GM03348 (cell line): ENCODE data around the gene LAMTOR1.
"Not testable (repeated sequence)": the region's sequence is repeated elsewhere in the genome, so short reads cannot be mapped to it uniquely, and the experiment has no call there.

Experiments
- DNase-seq: peaks from one replicate; pipeline ENCODE4 v3.0.0; 2012; ENCODE audit warnings: low spot score

Gene LAMTOR1

DNA sequence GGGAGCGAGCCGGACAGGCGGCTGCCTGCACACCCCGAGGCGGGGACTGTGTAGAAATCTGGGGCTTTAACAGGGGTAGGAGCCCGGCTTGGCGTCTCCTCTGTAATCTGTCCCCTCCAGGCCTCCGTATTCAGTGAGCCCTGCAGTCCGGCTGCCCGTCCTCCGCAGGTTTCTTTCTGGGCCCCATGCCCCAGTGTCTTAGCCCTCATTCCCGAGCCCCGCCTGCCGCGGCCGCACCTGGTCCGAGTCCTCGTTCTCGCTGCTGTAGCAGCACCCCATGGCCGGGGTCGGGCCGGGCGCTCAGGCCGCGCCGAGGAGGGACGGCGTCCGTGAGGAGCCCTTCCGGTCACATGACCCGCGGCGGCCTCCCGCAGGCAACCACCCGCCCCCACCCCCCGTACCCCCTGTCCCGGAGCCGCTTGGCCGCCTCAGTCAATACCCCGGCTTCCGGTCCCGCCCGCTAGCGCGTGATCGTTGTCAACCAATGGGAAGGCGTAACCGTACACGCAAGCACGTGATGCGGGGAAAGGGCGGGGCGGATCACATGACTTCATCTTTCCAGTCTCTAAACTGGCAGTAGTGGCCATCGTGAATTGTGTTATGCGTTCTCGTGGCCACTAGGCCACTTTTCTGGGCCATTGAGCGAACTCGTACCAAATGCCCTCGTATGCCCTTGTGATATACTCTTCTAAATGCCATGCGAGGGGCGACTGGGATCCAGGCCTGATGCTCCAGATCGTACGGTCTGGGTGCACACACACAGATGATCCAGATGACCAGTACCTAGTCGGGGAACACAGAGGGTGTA lies at the start of gene LAMTOR1:
Gene LAMTOR1 (minus strand): TSS at position 352 of the 808 bp plus-strand sequence. CDS start 73 bp downstream, at position 279.
- DNase-seq, result peak; percentile 98

DNA sequence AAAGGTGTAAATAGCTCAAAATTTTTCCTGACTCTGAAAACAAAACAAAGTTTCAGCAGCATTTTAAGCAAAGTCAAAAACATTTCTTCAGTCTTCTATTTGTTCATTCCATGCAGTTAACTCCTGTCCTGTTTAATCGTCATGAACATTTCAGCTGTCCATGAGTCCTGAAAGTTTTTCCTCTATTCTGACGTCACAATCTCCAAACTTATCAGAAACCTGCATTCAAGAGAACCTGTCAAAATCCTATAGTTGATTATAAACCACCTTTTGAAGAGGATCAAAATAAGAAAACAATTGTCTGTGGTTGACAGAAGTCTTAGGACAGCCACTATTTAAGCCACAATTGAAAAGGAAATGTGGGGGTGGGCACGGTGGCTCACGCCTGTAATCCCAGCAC lies 47.8 kb upstream of the LAMTOR1 start:
- no peak for DNase-seq

DNA sequence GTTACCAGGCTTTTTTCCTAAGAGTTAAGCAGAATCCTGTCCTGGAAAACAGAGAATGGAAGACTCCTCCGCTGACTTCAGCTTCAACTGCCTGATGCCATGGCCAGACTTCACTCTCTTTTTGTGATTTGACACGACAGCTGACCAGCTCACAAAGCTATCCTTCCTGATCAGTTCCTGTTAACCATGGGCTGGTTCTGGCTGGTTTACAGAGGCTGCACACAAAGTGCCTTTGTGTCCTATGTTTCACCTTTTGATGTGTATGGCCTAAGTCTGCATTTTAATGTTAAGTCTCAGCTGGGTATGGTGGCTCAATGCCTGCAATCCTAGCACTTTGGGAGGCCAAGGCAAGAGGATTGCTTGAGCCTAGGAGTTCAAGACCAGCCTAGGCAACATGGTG lies 43.5 kb upstream of the LAMTOR1 start:
- DNase-seq, result no peak

DNA sequence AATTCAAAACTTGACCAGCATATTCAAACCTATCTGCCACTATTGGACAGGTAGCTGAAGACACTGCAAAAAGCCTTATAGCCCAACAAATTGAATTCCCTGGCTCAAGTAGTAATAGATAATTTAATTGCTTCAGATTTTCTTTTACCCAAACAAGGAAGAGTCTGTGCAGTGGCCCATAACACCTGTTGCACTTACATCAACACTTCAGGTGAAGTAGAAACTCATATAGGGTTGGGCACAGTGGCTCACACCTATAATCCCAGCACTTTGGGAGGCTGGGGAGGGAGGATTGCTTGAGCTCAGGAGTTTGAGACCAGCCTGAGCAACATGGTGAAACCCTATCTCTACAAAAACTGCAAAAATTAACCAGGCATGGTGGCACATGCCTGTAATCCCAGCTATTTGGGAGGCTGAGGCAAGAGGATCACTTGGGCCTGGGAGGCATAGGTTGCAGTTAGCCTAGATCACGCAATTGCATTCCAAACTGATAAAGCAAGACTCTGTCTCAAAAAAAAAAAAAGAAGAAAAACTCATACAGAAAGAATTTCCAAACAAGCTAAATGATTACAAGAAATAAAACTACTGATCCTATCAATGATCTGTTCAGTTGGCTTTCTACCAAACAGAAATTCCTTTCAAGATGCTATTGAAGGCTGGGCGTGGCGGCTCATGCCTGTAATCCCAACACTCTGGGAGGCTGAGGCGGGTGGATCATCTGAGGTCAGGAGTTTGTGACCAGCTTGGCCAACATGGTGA lies 41.9 kb upstream of the LAMTOR1 start:
- DNase-seq, result peak; percentile 63

DNA sequence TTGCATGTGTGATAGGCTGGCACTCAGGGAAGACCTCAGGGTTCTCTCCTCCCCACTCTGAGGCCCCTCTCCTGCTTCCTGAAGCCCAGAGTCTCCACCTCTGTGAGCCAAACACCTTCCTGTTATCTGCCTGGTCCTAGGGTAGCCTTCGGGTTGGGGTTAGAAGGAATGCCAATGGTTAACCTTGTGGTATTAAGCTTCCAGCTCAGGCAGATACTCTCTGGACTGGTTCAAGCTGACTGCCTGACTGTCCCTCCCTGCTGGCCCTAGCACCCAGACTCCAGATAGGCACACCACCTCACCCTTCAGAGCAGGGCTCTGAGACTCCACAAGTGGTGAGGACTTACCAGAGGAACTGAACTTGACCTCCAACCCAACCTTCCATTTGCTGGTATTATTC lies 39.4 kb upstream of the LAMTOR1 start:
- DNase-seq, result not testable (repeated sequence)

DNA sequence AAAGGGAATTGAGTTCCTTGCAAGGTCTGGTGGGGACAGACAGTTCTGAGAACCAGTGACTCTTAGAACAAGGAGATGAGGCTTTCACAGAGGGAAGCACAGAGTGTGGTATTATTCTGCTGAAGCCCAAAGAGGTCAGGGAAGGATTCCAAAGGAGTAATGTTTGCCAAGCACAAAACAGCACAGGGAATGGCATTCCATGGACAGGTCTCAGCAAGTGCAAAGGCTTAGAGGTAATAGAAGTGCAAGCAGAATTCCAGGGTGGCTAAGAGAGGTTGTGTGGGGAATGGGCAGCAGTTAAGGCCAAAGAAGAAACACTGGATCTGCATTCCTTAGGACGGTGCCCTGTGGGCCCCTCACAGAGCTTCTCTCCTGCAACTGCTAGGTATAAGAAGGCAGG lies 39.0 kb upstream of the LAMTOR1 start:
- DNase-seq, result peak; percentile 9

DNA sequence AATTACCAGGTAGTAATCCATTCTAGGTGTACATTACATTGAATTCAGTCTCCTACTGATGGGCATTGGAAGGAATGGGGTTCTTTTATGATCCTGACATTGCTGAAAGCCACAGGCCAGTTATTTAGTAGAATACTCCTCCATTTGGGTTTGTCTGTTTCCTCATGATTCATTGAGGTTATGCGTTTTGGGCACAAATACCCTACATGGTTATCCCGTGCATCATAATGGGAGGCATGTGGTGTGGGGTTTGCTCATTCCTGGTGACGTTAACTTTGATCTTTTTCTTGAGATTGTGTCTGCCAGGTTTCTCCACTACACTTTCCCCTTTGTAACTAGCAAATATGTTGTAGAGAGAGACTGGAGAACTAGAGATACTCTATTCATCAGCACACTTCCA lies 38.0 kb upstream of the LAMTOR1 start:
- peak; percentile 83 for DNase-seq

DNA sequence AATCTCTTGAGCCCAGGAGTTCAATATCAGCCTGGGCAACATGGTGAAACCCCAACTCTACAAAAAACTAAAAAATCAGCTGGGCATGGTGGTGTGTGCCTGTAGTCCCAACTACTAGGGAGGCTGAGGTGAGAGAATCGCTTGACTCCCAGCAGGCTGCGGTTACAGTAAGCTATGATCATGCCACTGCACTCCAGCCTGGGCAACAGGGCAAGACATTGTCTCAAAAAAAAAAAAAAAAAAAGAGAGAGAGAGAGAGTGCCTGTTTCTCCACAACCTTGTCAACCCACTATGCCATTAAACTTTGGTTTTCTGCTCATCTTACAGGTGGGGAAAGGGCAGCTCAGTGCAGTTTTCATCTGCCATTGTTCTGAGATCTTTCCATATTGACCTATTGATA lies 37.6 kb upstream of the LAMTOR1 start:
- DNase-seq, result no peak

DNA sequence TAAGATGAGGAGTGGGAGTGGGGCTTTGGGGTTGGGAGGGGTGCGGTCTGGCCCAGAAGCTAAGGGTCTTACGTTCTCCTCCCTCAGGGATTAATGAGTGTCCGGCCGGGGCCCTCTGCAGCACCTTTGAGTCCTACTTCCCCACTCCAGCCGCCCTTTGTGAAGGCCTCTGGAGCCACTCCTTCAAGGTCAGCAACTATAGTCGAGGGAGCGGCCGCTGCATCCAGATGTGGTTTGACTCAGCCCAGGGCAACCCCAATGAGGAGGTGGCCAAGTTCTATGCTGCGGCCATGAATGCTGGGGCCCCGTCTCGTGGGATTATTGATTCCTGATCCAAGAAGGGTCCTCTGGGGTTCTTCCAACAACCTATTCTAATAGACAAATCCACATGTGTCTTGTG lies 36.4 kb upstream of the LAMTOR1 start:
- no peak for DNase-seq

DNA sequence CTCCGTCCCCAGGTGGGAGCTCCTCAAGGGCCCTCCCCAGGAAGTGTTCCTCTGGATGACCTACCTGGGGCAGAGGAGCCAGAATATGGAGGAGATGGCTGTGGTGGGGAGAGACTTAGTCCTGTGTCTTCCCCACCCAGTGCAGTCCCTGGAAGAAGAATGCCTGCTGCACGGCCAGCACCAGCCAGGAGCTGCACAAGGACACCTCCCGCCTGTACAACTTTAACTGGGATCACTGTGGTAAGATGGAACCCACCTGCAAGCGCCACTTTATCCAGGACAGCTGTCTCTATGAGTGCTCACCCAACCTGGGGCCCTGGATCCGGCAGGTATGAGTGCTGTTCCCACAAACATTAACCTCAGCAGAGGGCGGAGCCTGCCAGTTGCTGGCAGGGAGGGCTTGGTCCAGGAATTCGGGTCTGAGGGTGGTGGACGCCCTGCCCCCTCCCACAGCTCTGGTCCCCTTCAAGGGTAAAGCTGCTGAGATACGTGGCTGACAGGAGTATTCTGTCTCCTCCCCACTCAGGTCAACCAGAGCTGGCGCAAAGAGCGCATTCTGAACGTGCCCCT lies 35.8 kb upstream of the LAMTOR1 start:
- no peak for DNase-seq

DNA sequence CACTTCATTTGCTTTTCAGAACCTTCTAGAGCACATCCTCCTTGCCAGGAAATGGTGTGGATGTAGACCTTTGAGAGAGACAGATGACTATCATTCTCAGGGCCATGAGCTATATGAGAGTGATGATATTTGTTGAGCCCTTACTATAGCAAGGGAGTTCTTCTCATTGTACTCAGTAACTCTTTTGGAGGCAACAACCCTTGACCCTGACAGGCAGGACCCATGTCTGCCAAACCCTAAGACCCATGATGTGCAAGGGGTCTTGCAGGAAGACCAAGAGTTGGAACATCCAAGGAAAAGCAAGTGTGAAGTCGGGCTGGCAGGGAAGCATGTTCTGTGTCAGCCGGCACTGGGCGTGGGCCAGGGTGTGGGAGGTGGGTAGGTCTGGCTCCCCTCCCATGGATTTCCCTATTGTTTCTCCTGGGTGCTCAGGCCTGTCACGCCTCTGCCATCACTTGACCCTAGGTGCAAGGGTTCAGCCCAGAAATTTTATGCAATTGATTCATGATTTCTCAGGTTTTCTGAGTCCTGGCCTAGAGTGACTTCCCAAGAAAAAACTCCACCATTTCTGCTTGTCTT lies 33.7 kb upstream of the LAMTOR1 start:
- no peak for DNase-seq

DNA sequence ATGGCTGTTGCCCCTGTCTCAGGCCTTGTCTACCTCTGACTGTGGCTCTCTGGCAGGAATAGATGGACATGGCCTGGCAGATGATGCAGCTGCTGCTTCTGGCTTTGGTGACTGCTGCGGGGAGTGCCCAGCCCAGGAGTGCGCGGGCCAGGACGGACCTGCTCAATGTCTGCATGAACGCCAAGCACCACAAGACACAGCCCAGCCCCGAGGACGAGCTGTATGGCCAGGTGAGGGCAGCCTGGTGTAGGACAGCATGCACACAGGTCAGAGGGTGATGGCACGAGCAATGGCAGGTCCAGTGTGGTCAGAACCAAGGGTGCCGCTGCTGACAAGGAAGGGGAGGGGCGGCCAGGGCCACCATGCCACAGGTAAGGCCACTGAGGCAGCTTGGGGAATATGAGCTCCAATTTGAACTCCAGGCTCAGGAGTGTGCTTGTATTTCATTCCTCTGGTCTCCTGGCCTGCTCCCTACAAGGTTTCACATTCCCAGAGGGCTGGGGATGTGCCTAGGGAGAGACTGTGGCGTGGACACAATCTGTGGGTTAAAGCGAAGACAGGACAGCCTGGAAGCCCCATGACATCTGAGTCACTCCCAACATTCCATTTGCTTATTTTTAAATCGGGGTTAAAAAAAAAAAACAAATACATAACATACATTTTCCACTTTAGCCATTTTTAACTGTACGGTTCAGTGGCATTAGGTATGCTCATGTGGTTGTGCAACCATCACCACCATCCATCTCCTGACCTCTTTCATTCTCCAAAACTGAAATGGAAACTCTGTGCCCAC lies 33.0 kb upstream of the LAMTOR1 start:
- no peak for DNase-seq

DNA sequence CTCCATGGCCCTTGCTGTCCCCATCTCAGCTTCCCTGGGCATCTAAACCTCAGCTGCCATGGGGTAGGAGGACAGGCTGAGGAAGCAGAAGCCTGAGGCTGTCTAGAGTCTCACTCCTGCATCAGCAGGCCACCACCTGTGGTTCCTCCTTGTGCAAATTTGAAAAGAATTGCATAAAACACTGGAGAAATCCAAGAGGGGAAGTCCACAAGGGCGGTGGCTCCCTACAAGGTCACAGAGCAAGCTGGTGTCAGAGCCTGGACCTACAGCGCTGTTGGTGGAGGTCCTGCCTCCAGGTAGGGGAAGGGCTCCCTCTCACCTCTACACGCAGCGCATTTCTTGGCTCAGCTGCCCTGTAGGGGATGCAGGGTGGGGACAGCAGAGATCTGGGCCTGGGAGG lies 32.4 kb upstream of the LAMTOR1 start, which contains the start of gene FOLR3:
Gene FOLR3 (plus strand): TSS at position 253 of the 400 bp plus-strand sequence. CDS start 228 bp downstream, outside the sequence.
- not testable (repeated sequence) for DNase-seq

DNA sequence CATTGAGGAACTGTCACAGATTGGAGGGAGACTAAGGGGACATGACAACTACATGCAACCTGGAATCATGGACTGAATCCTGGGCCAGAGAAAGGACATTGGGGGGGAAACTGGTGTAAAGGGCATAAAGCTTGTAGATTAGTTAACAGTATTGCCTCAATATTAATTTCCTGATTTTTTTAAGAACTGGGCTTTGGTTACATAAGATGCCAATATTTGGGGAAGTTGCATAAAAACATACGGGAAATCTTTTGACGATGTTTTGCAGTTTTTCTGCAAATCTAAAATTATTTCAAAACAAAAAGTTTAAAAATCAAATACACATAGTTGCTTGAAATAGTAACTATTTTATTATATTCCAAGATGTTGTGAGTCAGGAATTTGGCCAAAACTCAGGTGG lies 29.5 kb upstream of the LAMTOR1 start:
- no peak for DNase-seq

DNA sequence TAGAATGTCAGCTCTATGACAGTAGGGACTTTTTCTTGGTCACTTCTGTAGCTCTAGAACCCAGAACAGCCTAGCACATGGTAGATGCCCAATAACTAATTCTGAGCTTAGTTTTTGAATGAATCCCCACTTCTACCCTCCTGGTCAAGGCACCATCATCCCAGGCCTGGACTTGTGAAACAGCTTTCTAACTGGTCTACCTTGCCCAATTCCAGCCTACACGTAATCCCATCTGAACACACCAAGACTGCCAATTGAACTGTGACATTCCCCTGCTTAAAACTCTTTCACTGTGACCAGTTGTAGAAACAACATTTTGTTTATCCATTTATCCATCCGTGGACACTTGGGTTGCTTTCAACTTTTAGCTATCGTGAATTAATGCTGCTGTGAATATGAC lies 26.3 kb upstream of the LAMTOR1 start:
- DNase-seq, result no peak

DNA sequence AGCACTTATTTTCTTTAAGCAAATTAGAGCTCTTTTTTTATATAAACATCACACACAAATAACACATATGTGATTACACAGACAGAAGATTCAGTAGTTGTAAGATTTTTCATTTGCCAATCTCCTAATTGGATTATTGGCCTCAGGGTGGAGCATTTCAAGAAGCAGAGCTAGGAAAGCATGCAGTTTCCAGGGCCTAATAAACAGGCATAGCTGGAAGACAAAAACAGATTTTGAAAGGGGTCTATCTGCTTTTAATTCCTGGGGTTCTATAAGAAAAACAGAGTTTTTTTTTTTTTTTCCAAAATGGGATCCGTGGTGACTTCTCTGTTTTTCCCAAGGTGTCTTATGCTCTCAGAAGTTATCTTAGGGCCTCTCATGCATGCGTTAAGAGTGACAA lies 24.8 kb upstream of the LAMTOR1 start:
- DNase-seq, result no peak

DNA sequence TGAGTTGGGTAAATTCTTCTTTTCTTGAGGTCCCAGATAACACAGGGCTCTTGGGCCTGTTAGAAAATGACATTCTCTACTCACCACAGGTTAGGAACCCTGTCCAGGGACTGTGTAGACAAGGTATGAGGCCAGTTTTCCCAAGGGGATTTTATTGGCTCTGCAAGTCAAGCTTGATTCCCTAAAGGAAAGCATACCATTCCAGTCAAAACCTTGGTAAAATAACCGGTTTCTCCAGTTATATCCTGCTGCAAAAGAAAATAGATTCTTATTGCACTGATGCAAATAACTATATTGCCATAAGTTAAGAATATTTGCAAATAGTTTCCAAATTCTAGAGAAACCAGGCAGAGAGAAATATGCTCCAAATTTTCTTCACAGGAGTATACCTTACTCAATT lies 22.9 kb upstream of the LAMTOR1 start:
- no peak for DNase-seq

DNA sequence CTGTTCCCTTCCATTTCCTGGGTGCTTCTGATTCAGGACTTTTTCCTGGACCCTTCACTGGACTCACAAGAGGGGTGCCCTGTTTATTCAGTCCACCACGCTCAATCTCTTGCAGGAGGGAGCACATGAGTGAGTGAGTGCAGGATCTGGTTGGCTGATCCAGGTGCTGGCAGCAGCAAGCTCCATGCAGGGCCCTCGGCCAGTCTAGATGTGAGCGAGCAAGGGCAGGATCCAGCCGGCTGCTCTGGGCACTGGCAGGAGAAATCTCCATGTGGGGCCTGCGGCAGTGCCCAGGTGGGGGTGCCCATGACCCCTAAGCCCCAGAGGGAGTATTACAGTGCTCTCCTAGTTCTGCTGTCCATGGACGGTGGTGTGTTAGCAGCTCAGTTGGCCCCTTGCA lies 20.9 kb upstream of the LAMTOR1 start:
- DNase-seq, result no peak

DNA sequence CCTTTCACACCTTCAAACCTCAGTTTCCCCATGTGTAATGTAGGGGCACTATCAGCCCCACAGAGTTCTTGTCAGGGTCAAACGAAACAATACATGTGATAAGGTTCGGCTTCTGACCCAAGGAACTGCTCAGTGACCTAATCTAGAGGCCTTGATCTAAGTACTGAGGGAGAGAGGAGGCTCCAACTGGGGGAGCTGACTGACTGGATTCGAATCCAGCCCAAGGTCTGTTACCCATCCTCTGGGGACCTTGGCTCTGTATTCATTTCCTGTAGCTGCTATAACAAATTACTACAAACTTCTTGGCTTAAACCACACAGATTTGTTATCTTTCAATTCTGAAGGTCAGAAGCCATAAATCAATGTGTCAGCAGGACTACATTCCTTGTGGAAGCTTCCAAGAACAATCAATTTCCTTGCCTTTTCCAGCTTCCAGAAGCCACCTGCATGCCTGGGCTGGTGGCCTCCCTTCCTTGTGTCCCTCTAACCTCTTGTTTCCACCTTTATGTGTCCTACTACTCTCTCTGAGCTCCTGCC lies 20.1 kb upstream of the LAMTOR1 start:
- no peak for DNase-seq

DNA sequence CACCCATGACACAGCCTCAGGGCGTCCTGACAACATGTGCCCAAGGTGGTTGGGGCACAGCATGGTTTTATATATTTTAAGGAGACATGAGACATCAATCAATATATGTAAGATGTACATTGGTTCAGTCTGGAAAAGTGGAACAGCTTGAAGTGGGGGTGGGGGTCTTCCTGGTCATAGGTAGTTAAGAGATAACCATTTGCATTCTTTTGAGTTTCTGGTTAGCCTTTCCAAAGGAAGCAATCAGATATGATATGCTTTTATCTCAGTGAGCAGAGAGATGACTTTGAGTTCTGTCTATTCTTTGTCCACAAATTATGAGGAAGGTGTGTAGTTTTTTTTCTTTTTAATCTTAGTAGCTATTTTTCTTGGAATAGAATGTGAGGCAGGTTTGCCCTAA lies 19.5 kb upstream of the LAMTOR1 start:
- no peak for DNase-seq

DNA sequence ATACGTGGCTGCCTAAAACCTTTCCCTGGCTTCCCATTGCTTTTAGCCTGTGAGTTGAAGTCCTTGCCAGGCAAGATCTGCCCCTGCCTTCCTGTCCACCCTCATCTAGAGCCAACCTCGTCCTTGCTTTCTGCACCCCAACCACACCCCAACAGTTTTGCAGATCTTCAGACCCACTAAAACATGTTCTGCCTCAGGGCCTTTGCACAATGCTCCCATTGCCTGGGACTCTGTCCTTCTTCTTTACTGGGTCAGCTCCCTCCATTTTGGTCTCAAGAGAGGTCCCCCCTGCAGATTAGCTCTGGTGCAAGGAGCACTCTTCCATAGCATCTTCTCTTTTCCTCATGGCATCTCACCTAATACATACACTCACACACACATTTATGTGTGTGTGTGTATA lies 17.8 kb upstream of the LAMTOR1 start:
- DNase-seq, result no peak

DNA sequence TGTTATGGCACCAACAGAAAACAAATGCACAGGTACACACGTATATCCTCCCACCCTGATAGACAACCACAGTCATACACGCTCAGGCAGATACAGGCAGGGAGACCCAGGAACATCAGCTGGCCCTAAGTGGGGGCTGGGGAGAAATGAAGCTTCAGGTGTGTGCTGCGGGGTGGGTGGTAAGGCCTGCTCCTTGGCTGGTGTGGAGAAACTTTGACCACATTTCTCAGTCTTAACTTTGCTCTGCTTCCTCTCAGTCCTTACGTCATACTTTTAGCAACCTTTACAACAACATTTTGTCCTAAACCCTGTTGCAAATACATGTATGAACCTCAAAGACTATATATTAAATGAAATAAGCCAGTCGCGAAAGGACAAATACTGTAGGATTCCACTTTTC lies 16.1 kb upstream of the LAMTOR1 start:
- no peak for DNase-seq
